Thyroid gland (tissue), 4 donors: ENCODE data around the gene EXOC7.

Source experiments
- CTCF ChIP-seq, 6 experiments: fragments of 200-600 bp in 3 of 6; fragments of 450-650 bp in 3 of 6; sonication (generic) in 3 of 6; IDR thresholded peaks; one replicate each; pipeline ENCODE4 v1.5.1; 2016 to 2019; ENCODE audit warnings: antibody characterized with exemption in 6 of 6, mild to moderate bottlenecking in 2 of 6, inconsistent platforms in 1 of 6, moderate library complexity in 1 of 6
- POLR2A ChIP-seq, 2 donors: fragments of 450-650 bp; IDR thresholded peaks; one replicate each; pipeline ENCODE4 v1.6.1; 2017; ENCODE audit warnings: antibody characterized with exemption in 2 of 2, mild to moderate bottlenecking in 2 of 2, moderate library complexity in 1 of 2

GRCh38 chr17:76125391-76125675, 21.7 kb upstream of the EXOC7 start:
- TF ChIP-seq CTCF (IDR thresholded peaks at IDR 0.05) (no peak), POLR2A (IDR thresholded peaks at IDR 0.05) (no peak)
